ENCODE results near the gene OTOS. TPM values are rescaled to one million over a fixed set of nuclear protein-coding genes. Genes with fewer than 3 reads are reported as not detected.

OTOS gene
- total and polyA plus RNA-seq, 2 of the 13 experiments (the other 11 are each of a cell fraction or from before 2014, with no cell fraction given): not detected

GRCh38 chr2:240136013-240136670 lies 4.3 kb downstream of the OTOS start, which contains the start of gene COPS9 (continued):
- TF ChIP-seq HDAC1 (CRISPR knock-in tag; IDR thresholded peaks at IDR 0.05): peak; percentile 94
- TF ChIP-seq SRF (IDR thresholded peaks at IDR 0.05; ENCODE audit: low read depth, low read length): no peak
- peak; percentile 19; the same call in 1 of the 2 replicates for TF ChIP-seq MEF2D (CRISPR knock-in tag; IDR thresholded peaks at IDR 0.05)
- TF ChIP-seq PHF21A (CRISPR knock-in tag; IDR thresholded peaks at IDR 0.05): peak; percentile 48; the same call in 1 of the 2 replicates
- peak; percentile 39; the same call in 1 of the 2 replicates for TF ChIP-seq MXD3 (CRISPR knock-in tag; IDR thresholded peaks at IDR 0.05)
- peak; percentile 69; the same call in 1 of the 2 replicates for TF ChIP-seq MIER3 (CRISPR knock-in tag; IDR thresholded peaks at IDR 0.05; ENCODE audit: borderline replicate concordance)
- no peak for TF ChIP-seq KDM1A (CRISPR knock-in tag; IDR thresholded peaks at IDR 0.05)
- TF ChIP-seq ZNF180 (CRISPR knock-in tag; IDR thresholded peaks at IDR 0.05; ENCODE audit: borderline replicate concordance, low read depth): no peak
- TF ChIP-seq ZNF615 (CRISPR knock-in tag; IDR thresholded peaks at IDR 0.05; ENCODE audit: borderline replicate concordance): 0 out of 2 replicates have a peak, but pooled peaks have one; percentile 54
- no peak for TF ChIP-seq HNF1B (CRISPR knock-in tag; IDR thresholded peaks at IDR 0.05)
- TF ChIP-seq ZFP36L1 (CRISPR knock-in tag; IDR thresholded peaks at IDR 0.05): peak; percentile 87
- TF ChIP-seq ATF2 (CRISPR knock-in tag; IDR thresholded peaks at IDR 0.05): no peak
- peak; percentile 77 for TF ChIP-seq ZSCAN25 (CRISPR knock-in tag; IDR thresholded peaks at IDR 0.05)
- TF ChIP-seq ZSCAN22 (CRISPR knock-in tag; IDR thresholded peaks at IDR 0.05): no peak
- 0 out of 2 replicates have a peak, but pooled peaks have one; percentile 61 for TF ChIP-seq ZNF136 (CRISPR knock-in tag; IDR thresholded peaks at IDR 0.05; ENCODE audit: low read depth)
- peak; percentile 60 for TF ChIP-seq ZNF441 (CRISPR knock-in tag; IDR thresholded peaks at IDR 0.05; ENCODE audit: borderline replicate concordance)
- TF ChIP-seq ZNF275 (CRISPR knock-in tag; IDR thresholded peaks at IDR 0.05; ENCODE audit: borderline replicate concordance): peak; percentile 90; the same call in 1 of the 2 replicates
- no peak for TF ChIP-seq MLXIP (CRISPR knock-in tag; IDR thresholded peaks at IDR 0.05; ENCODE audit: borderline replicate concordance)
- no peak for TF ChIP-seq NFYC (CRISPR knock-in tag; IDR thresholded peaks at IDR 0.05)
- TF ChIP-seq TAF1 (CRISPR knock-in tag; IDR thresholded peaks at IDR 0.05): peak; percentile 88
- TF ChIP-seq FIP1L1 (IDR thresholded peaks at IDR 0.05; ENCODE audit: borderline replicate concordance, insufficient read depth, low read depth, low read length): no peak
- TF ChIP-seq CENPT (CRISPR knock-in tag; IDR thresholded peaks at IDR 0.05; ENCODE audit: low read depth): no peak; the same call in 1 of the 2 replicates
